Endothelial cell of umbilical vein (primary cell): Measurements from ENCODE around the gene CUL9.

Experiments
- CTCF ChIP-seq, 2 donors: IDR thresholded peaks; 1 replicate in 1 of 2; 2 replicates in 1 of 2; pipeline ENCODE4 v1.5.1; 2011; ENCODE audit warnings: low read length in 2 of 2, mild to moderate bottlenecking in 2 of 2, moderate library complexity in 2 of 2, control low read depth in 1 of 2, inconsistent platforms in 1 of 2, low read depth in 1 of 2; ENCODE audit not compliant: insufficient read depth in 1 of 2; ENCODE audit errors: extremely low read depth in 1 of 2
- EZH2 ChIP-seq: IDR thresholded peaks from 2 replicates; pipeline ENCODE4 v1.6.1; 2012; ENCODE audit warnings: borderline replicate concordance, low read depth, mild to moderate bottlenecking, moderate library complexity, low read length, inconsistent platforms; ENCODE audit not compliant: severe bottlenecking
- FOS ChIP-seq: IDR thresholded peaks from 2 replicates; pipeline ENCODE4 v1.6.1; 2011; ENCODE audit warnings: mild to moderate bottlenecking, low read length, moderate library complexity, borderline replicate concordance; ENCODE audit not compliant: insufficient read depth
- GATA2 ChIP-seq: IDR thresholded peaks from 2 replicates; pipeline ENCODE4 v1.7.0; 2011; ENCODE audit warnings: low read depth, mild to moderate bottlenecking, moderate library complexity, mixed read lengths, low read length; ENCODE audit not compliant: insufficient read length, insufficient read depth
- MAX ChIP-seq: IDR thresholded peaks from 2 replicates; pipeline ENCODE4 v1.6.1; 2011; ENCODE audit not compliant: insufficient read depth, insufficient read length
- MYC ChIP-seq: IDR thresholded peaks from one replicate; pipeline ENCODE4 v1.6.1; 2011; ENCODE audit warnings: mild to moderate bottlenecking, low read depth, low read length
- POLR2A ChIP-seq: IDR thresholded peaks from 2 replicates; pipeline ENCODE4 v1.6.1; 2012; ENCODE audit warnings: low read depth, mild to moderate bottlenecking, control low read depth, low read length
- POLR2AphosphoS5 ChIP-seq: IDR thresholded peaks from 2 replicates; pipeline ENCODE4 v1.6.1; 2012; ENCODE audit warnings: low read depth, mild to moderate bottlenecking, control low read depth, low read length, moderate library complexity; ENCODE audit not compliant: insufficient read depth

DNA sequence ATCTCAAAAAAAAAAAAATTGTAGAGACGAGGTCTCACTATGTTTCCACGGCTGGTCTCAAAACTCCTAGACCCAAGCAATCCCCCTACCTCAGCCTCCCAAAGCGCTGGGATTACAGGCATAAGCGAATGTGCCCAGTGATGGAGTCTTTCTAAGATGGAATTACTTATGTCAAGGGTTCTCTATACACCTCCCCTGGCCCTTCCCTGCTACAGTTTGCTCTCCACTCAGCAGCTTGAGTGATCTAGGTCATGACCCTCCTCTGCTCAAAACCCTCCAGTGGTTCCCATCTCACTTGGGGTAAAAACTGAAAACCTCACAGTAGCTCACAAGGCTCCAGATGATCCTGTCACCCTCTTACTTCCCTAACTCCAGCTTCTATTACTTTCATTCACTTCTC lies 49.1 kb downstream of the CUL9 start:
- TF ChIP-seq CTCF (IDR thresholded peaks at IDR 0.05; ENCODE audit: extremely low read depth in 1 of 2, insufficient read depth in 1 of 2, low read depth in 1 of 2, low read length in 2 of 2) (no peak), POLR2A (no peak), POLR2AphosphoS5 (no peak), EZH2 (no peak), FOS (no peak), MAX (no peak), GATA2 (no peak), MYC (no peak)
